ENCODE results near the gene BORCS6. TPM values are rescaled to one million over a fixed set of nuclear protein-coding genes. Genes with fewer than 3 reads are reported as not detected.

The BORCS6 gene
- total and polyA plus RNA-seq, 2 experiments from 2014 or later, result 1.8 to 7.1 TPM

DNA sequence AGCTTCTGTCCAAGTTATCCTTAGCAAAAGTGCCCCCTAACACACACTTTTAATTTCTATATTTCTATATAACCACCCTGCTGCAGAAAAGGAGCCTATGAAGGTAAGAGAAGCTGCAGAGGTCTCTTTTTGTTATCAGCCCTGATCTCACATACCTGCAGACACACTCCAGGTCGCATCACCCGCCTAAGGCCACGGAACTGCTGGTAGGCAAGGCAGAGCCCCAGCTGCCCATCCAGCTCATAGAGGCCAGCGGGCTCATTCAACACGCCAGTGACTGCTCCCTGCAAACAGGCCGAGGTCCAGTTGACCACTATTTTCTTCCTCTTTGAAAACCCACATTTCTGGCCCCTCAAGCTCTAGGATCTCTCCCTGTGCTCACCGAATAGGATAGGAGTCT lies 45.7 kb upstream of the BORCS6 start:
- Mint-ChIP-seq H3K27me3 (ENCODE audit: insufficient read depth, low read depth, poor library complexity) (peaks cover 6% of the 10 kb centered on the region), H3K4me3 (no peak overlapping the region), H3K9me3 (no peaks in the 10 kb centered on the region), H3K36me3 (ENCODE audit: low read depth) (peaks cover 65% of the 10 kb centered on the region), H3K4me1 (no peaks in the 10 kb centered on the region), H3K27ac (no peak overlapping the region)
- H3K27ac ChIP-seq (ENCODE audit: low read depth), result no peak overlapping the region
- H3K9me2 ChIP-seq (ENCODE audit: insufficient read depth), result no peaks in the 10 kb centered on the region
- TF ChIP-seq CREB1 (CRISPR knock-in tag; IDR thresholded peaks at IDR 0.05; ENCODE audit: low read depth), result no peak
- TF ChIP-seq EZH2 (IDR thresholded peaks at IDR 0.05; ENCODE audit: low read depth, unreplicated experiment), result no peak
- no peak for TF ChIP-seq EZH2phosphoT487 (IDR thresholded peaks at IDR 0.05; ENCODE audit: unreplicated experiment)
- TF ChIP-seq NANOG (IDR thresholded peaks at IDR 0.05; ENCODE audit: borderline replicate concordance), result no peak
- TF ChIP-seq POLR2AphosphoS5 (IDR thresholded peaks at IDR 0.05; ENCODE audit: low read depth), result no peak
- TF ChIP-seq ZNF331 (CRISPR knock-in tag; IDR thresholded peaks at IDR 0.05; ENCODE audit: low read depth), result no peak
- TF ChIP-seq, protein P1, sequence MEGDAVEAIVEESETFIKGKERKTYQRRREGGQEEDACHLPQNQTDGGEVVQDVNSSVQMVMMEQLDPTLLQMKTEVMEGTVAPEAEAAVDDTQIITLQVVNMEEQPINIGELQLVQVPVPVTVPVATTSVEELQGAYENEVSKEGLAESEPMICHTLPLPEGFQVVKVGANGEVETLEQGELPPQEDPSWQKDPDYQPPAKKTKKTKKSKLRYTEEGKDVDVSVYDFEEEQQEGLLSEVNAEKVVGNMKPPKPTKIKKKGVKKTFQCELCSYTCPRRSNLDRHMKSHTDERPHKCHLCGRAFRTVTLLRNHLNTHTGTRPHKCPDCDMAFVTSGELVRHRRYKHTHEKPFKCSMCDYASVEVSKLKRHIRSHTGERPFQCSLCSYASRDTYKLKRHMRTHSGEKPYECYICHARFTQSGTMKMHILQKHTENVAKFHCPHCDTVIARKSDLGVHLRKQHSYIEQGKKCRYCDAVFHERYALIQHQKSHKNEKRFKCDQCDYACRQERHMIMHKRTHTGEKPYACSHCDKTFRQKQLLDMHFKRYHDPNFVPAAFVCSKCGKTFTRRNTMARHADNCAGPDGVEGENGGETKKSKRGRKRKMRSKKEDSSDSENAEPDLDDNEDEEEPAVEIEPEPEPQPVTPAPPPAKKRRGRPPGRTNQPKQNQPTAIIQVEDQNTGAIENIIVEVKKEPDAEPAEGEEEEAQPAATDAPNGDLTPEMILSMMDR (conservative IDR thresholded peaks at IDR 0.05; ENCODE audit: low read depth in 2 of 2), result no peak
- no peak for TF ChIP-seq ZNF114 (CRISPR knock-in tag; IDR thresholded peaks at IDR 0.05)
- TF ChIP-seq, protein P2, sequence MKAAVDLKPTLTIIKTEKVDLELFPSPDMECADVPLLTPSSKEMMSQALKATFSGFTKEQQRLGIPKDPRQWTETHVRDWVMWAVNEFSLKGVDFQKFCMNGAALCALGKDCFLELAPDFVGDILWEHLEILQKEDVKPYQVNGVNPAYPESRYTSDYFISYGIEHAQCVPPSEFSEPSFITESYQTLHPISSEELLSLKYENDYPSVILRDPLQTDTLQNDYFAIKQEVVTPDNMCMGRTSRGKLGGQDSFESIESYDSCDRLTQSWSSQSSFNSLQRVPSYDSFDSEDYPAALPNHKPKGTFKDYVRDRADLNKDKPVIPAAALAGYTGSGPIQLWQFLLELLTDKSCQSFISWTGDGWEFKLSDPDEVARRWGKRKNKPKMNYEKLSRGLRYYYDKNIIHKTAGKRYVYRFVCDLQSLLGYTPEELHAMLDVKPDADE (IDR thresholded peaks at IDR 0.05), result no peak
- TF ChIP-seq ZNF462 (CRISPR knock-in tag; IDR thresholded peaks at IDR 0.05), result no peak
- TF ChIP-seq, protein P3, sequence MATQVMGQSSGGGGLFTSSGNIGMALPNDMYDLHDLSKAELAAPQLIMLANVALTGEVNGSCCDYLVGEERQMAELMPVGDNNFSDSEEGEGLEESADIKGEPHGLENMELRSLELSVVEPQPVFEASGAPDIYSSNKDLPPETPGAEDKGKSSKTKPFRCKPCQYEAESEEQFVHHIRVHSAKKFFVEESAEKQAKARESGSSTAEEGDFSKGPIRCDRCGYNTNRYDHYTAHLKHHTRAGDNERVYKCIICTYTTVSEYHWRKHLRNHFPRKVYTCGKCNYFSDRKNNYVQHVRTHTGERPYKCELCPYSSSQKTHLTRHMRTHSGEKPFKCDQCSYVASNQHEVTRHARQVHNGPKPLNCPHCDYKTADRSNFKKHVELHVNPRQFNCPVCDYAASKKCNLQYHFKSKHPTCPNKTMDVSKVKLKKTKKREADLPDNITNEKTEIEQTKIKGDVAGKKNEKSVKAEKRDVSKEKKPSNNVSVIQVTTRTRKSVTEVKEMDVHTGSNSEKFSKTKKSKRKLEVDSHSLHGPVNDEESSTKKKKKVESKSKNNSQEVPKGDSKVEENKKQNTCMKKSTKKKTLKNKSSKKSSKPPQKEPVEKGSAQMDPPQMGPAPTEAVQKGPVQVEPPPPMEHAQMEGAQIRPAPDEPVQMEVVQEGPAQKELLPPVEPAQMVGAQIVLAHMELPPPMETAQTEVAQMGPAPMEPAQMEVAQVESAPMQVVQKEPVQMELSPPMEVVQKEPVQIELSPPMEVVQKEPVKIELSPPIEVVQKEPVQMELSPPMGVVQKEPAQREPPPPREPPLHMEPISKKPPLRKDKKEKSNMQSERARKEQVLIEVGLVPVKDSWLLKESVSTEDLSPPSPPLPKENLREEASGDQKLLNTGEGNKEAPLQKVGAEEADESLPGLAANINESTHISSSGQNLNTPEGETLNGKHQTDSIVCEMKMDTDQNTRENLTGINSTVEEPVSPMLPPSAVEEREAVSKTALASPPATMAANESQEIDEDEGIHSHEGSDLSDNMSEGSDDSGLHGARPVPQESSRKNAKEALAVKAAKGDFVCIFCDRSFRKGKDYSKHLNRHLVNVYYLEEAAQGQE (IDR thresholded peaks at IDR 0.05; ENCODE audit: unreplicated experiment), result no peak
- TF ChIP-seq STAT1 (IDR thresholded peaks at IDR 0.05; ENCODE audit: unreplicated experiment), result no peak
- TF ChIP-seq JUNB (IDR thresholded peaks at IDR 0.05; ENCODE audit: unreplicated experiment), result no peak
- peaks cover 29% of the 10 kb centered on the region for H3K36me3 ChIP-seq (ENCODE audit: insufficient read depth)
- H4K20me1 ChIP-seq (replicated peaks; ENCODE audit: insufficient read depth), result peaks cover 4% of the 10 kb centered on the region
- ATAC-seq (no peak), DNase-seq (ENCODE audit: low spot score) (no peak)
- no peaks in the 10 kb centered on the region for H3K27me3 ChIP-seq (ENCODE audit: insufficient read depth)
- H3F3A ChIP-seq (replicated peaks; ENCODE audit: low read depth), result no peaks in the 10 kb centered on the region
- H2AFZ ChIP-seq, result no peak overlapping the region
- peaks cover 3% of the 10 kb centered on the region; the same call in 1 of the 2 replicates for H3K79me2 ChIP-seq (replicated peaks; ENCODE audit: insufficient read depth)
- no peak overlapping the region for H3K4me3 ChIP-seq
- H3K4me2 ChIP-seq, result no peak overlapping the region
- H3K4me1 ChIP-seq (ENCODE audit: insufficient read depth), result no peaks in the 10 kb centered on the region

Data from GM23338 (cell line).